Measurements from ENCODE around the gene TTC39C.
"Not testable (repeated sequence)": the region's sequence is repeated elsewhere in the genome, so short reads cannot be mapped to it uniquely, and the experiment has no call there.

DNA sequence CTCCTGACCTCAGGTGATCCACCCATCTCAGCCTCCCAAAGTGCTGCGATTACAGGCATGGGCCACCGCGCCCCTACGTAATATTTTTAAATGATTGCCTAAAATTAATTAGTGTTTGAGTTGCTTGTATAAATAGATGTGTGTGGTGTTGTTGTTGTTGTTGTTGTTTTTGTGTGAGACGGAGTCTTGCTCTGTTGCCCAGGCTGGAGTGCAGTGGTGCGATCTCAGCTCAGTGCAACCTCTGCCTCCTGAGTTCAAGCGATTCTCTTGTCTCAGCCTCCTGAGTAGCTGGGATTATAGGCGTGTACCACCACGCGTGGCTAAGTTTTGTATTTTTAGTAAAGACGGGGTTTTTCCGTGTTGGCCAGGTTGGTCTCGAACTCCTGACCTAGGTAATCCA lies 14.4 kb downstream of the TTC39C start:
- not testable (repeated sequence) for TF ChIP-seq POLR2A (IDR thresholded peaks at IDR 0.05)
- TF ChIP-seq, protein P1, sequence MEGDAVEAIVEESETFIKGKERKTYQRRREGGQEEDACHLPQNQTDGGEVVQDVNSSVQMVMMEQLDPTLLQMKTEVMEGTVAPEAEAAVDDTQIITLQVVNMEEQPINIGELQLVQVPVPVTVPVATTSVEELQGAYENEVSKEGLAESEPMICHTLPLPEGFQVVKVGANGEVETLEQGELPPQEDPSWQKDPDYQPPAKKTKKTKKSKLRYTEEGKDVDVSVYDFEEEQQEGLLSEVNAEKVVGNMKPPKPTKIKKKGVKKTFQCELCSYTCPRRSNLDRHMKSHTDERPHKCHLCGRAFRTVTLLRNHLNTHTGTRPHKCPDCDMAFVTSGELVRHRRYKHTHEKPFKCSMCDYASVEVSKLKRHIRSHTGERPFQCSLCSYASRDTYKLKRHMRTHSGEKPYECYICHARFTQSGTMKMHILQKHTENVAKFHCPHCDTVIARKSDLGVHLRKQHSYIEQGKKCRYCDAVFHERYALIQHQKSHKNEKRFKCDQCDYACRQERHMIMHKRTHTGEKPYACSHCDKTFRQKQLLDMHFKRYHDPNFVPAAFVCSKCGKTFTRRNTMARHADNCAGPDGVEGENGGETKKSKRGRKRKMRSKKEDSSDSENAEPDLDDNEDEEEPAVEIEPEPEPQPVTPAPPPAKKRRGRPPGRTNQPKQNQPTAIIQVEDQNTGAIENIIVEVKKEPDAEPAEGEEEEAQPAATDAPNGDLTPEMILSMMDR (IDR thresholded peaks at IDR 0.05), result not testable (repeated sequence)
